ENCODE measurements around the gene VPS26B.
A peak's percentile ranks its signal among the peaks of the same experiment; 100 is the strongest.
"Not testable (repeated sequence)": the region's sequence is repeated elsewhere in the genome, so short reads cannot be mapped to it uniquely, and the experiment has no call there.

VPS26B gene

GRCh38 chr11:134254433-134255183, 30.1 kb downstream of the VPS26B start:
- Histone ChIP-seq H3K36me3 (ENCODE audit: control insufficient read depth in 2 of 2, insufficient read depth in 2 of 2, low read length in 2 of 2) (peaks cover 15 to 29% of the 10 kb centered on the region in 2 donors), H3K9me3 (ENCODE audit: control insufficient read depth in 2 of 2, low read length in 2 of 2) (no peaks in the 10 kb centered on the region), H3K9ac (ENCODE audit: low read depth in 1 of 2, low read length in 2 of 2) (no peak overlapping the region), H3K27me3 (ENCODE audit: control insufficient read depth in 2 of 2, insufficient read depth in 2 of 2, low read length in 2 of 2) (no peaks in the 10 kb centered on the region), H3K4me1 (ENCODE audit: control insufficient read depth in 2 of 2, insufficient read depth in 2 of 2, low read length in 2 of 2) (peaks cover 8 to 13% of the 10 kb centered on the region in 2 donors), H3K27ac (ENCODE audit: low read depth in 2 of 2, low read length in 2 of 2) (no peak overlapping the region), H3K4me3 (ENCODE audit: low read length in 2 of 2) (peak overlapping the region in 1 of 2 donors; percentile 83)

- H3K9ac ChIP-seq (ENCODE audit: low read depth in 1 of 2, low read length in 2 of 2); H3K4me3 ChIP-seq (ENCODE audit: low read length in 2 of 2); H3K27me3 ChIP-seq (ENCODE audit: control insufficient read depth in 2 of 2, insufficient read depth in 2 of 2, low read length in 2 of 2); H3K9me3 ChIP-seq (ENCODE audit: control insufficient read depth in 2 of 2, low read length in 2 of 2); H3K27ac ChIP-seq (ENCODE audit: low read depth in 2 of 2, low read length in 2 of 2): not testable (repeated sequence)
- H3K4me1 ChIP-seq (ENCODE audit: control insufficient read depth in 2 of 2, insufficient read depth in 2 of 2, low read length in 2 of 2): peaks cover 8 to 13% of the 10 kb centered on the region in 2 donors
- H3K36me3 ChIP-seq (ENCODE audit: control insufficient read depth in 2 of 2, insufficient read depth in 2 of 2, low read length in 2 of 2): peaks cover 17 to 28% of the 10 kb centered on the region in 2 donors
These were observed 30.7 kb downstream of the VPS26B start for GRCh38 chr11:134255184-134255561.

- Histone ChIP-seq H3K27me3 (ENCODE audit: control insufficient read depth in 2 of 2, insufficient read depth in 2 of 2, low read length in 2 of 2) (no peaks in the 10 kb centered on the region), H3K4me3 (ENCODE audit: low read length in 2 of 2) (no peak overlapping the region), H3K9ac (ENCODE audit: low read depth in 1 of 2, low read length in 2 of 2) (no peak overlapping the region), H3K4me1 (ENCODE audit: control insufficient read depth in 2 of 2, insufficient read depth in 2 of 2, low read length in 2 of 2) (peaks cover 2 to 11% of the 10 kb centered on the region in 2 donors), H3K27ac (ENCODE audit: low read depth in 2 of 2, low read length in 2 of 2) (no peak overlapping the region), H3K9me3 (ENCODE audit: control insufficient read depth in 2 of 2, low read length in 2 of 2) (no peaks in the 10 kb centered on the region), H3K36me3 (ENCODE audit: control insufficient read depth in 2 of 2, insufficient read depth in 2 of 2, low read length in 2 of 2) (peaks cover 30 to 42% of the 10 kb centered on the region in 2 donors)
These were observed 32.6 kb downstream of the VPS26B start for GRCh38 chr11:134257101-134257500.

- peaks cover 44 to 50% of the 10 kb centered on the region in 2 donors for H3K36me3 ChIP-seq (ENCODE audit: control insufficient read depth in 2 of 2, insufficient read depth in 2 of 2, low read length in 2 of 2)
- peaks cover 0 to 7% of the 10 kb centered on the region in 2 donors for H3K4me1 ChIP-seq (ENCODE audit: control insufficient read depth in 2 of 2, insufficient read depth in 2 of 2, low read length in 2 of 2)
- no peak overlapping the region for H3K9ac ChIP-seq (ENCODE audit: low read depth in 1 of 2, low read length in 2 of 2)
- no peaks in the 10 kb centered on the region for H3K9me3 ChIP-seq (ENCODE audit: control insufficient read depth in 2 of 2, low read length in 2 of 2)
- no peak overlapping the region for H3K4me3 ChIP-seq (ENCODE audit: low read length in 2 of 2)
- no peaks in the 10 kb centered on the region for H3K27me3 ChIP-seq (ENCODE audit: control insufficient read depth in 2 of 2, insufficient read depth in 2 of 2, low read length in 2 of 2)
- H3K27ac ChIP-seq (ENCODE audit: low read depth in 2 of 2, low read length in 2 of 2): no peak overlapping the region
These were observed 34.1 kb downstream of the VPS26B start for GRCh38 chr11:134258577-134258976.

GRCh38 chr11:134260503-134260902, 36.0 kb downstream of the VPS26B start:
- peaks cover 44 to 54% of the 10 kb centered on the region in 2 donors for H3K36me3 ChIP-seq (ENCODE audit: control insufficient read depth in 2 of 2, insufficient read depth in 2 of 2, low read length in 2 of 2)
- H3K27ac ChIP-seq (ENCODE audit: low read depth in 2 of 2, low read length in 2 of 2): no peak overlapping the region
- H3K4me3 ChIP-seq (ENCODE audit: low read length in 2 of 2): no peak overlapping the region
- H3K9ac ChIP-seq (ENCODE audit: low read depth in 1 of 2, low read length in 2 of 2): no peak overlapping the region
- no peaks in the 10 kb centered on the region for H3K4me1 ChIP-seq (ENCODE audit: control insufficient read depth in 2 of 2, insufficient read depth in 2 of 2, low read length in 2 of 2)
- no peaks in the 10 kb centered on the region for H3K9me3 ChIP-seq (ENCODE audit: control insufficient read depth in 2 of 2, low read length in 2 of 2)
- H3K27me3 ChIP-seq (ENCODE audit: control insufficient read depth in 2 of 2, insufficient read depth in 2 of 2, low read length in 2 of 2): no peaks in the 10 kb centered on the region

GRCh38 chr11:134260983-134261382, 36.5 kb downstream of the VPS26B start:
- H3K4me1 ChIP-seq (ENCODE audit: control insufficient read depth in 2 of 2, insufficient read depth in 2 of 2, low read length in 2 of 2): no peaks in the 10 kb centered on the region
- no peaks in the 10 kb centered on the region for H3K9me3 ChIP-seq (ENCODE audit: control insufficient read depth in 2 of 2, low read length in 2 of 2)
- H3K9ac ChIP-seq (ENCODE audit: low read depth in 1 of 2, low read length in 2 of 2): no peak overlapping the region
- H3K27me3 ChIP-seq (ENCODE audit: control insufficient read depth in 2 of 2, insufficient read depth in 2 of 2, low read length in 2 of 2): no peaks in the 10 kb centered on the region
- peaks cover 44 to 54% of the 10 kb centered on the region in 2 donors for H3K36me3 ChIP-seq (ENCODE audit: control insufficient read depth in 2 of 2, insufficient read depth in 2 of 2, low read length in 2 of 2)
- no peak overlapping the region for H3K27ac ChIP-seq (ENCODE audit: low read depth in 2 of 2, low read length in 2 of 2)
- H3K4me3 ChIP-seq (ENCODE audit: low read length in 2 of 2): no peak overlapping the region

- H3K9me3 ChIP-seq (ENCODE audit: control insufficient read depth in 2 of 2, low read length in 2 of 2): no peaks in the 10 kb centered on the region
- H3K4me1 ChIP-seq (ENCODE audit: control insufficient read depth in 2 of 2, insufficient read depth in 2 of 2, low read length in 2 of 2): peaks cover 0 to 6% of the 10 kb centered on the region in 2 donors
- H3K27me3 ChIP-seq (ENCODE audit: control insufficient read depth in 2 of 2, insufficient read depth in 2 of 2, low read length in 2 of 2): no peaks in the 10 kb centered on the region
- no peak overlapping the region for H3K9ac ChIP-seq (ENCODE audit: low read depth in 1 of 2, low read length in 2 of 2)
- peaks cover 44 to 52% of the 10 kb centered on the region in 2 donors for H3K36me3 ChIP-seq (ENCODE audit: control insufficient read depth in 2 of 2, insufficient read depth in 2 of 2, low read length in 2 of 2)
- no peak overlapping the region for H3K27ac ChIP-seq (ENCODE audit: low read depth in 2 of 2, low read length in 2 of 2)
- no peak overlapping the region for H3K4me3 ChIP-seq (ENCODE audit: low read length in 2 of 2)
These were observed 37.4 kb downstream of the VPS26B start for GRCh38 chr11:134261626-134262488.

- Histone ChIP-seq H3K4me1 (ENCODE audit: control insufficient read depth in 2 of 2, insufficient read depth in 2 of 2, low read length in 2 of 2) (peaks cover 0 to 8% of the 10 kb centered on the region in 2 donors), H3K27me3 (ENCODE audit: control insufficient read depth in 2 of 2, insufficient read depth in 2 of 2, low read length in 2 of 2) (no peaks in the 10 kb centered on the region), H3K9me3 (ENCODE audit: control insufficient read depth in 2 of 2, low read length in 2 of 2) (no peaks in the 10 kb centered on the region), H3K4me3 (ENCODE audit: low read length in 2 of 2) (no peak overlapping the region), H3K9ac (ENCODE audit: low read depth in 1 of 2, low read length in 2 of 2) (no peak overlapping the region), H3K36me3 (ENCODE audit: control insufficient read depth in 2 of 2, insufficient read depth in 2 of 2, low read length in 2 of 2) (peaks cover 28 to 31% of the 10 kb centered on the region in 2 donors), H3K27ac (ENCODE audit: low read depth in 2 of 2, low read length in 2 of 2) (no peak overlapping the region)
These were observed 40.7 kb downstream of the VPS26B start for GRCh38 chr11:134264966-134265764.

GRCh38 chr11:134266440-134266839, 42.0 kb downstream of the VPS26B start:
- Histone ChIP-seq H3K36me3 (ENCODE audit: control insufficient read depth in 2 of 2, insufficient read depth in 2 of 2, low read length in 2 of 2) (peaks cover 17 to 18% of the 10 kb centered on the region in 2 donors), H3K27me3 (ENCODE audit: control insufficient read depth in 2 of 2, insufficient read depth in 2 of 2, low read length in 2 of 2) (peaks cover 0 to 2% of the 10 kb centered on the region in 2 donors), H3K4me3 (ENCODE audit: low read length in 2 of 2) (no peak overlapping the region), H3K9me3 (ENCODE audit: control insufficient read depth in 2 of 2, low read length in 2 of 2) (no peaks in the 10 kb centered on the region), H3K9ac (ENCODE audit: low read depth in 1 of 2, low read length in 2 of 2) (no peak overlapping the region), H3K4me1 (ENCODE audit: control insufficient read depth in 2 of 2, insufficient read depth in 2 of 2, low read length in 2 of 2) (peaks cover 0 to 8% of the 10 kb centered on the region in 2 donors), H3K27ac (ENCODE audit: low read depth in 2 of 2, low read length in 2 of 2) (no peak overlapping the region)
